Cerebellar cortex (tissue), 1 donor: ENCODE measurements around the gene CCL17.
"Not testable (repeated sequence)": the region's sequence is repeated elsewhere in the genome, so short reads cannot be mapped to it uniquely, and the experiment has no call there.

ENCODE experiments used
- DNase-seq: peaks from one replicate; pipeline ENCODE4 v3.0.0-alpha.2; 2015; ENCODE audit warnings: low spot score

Gene CCL17

DNA sequence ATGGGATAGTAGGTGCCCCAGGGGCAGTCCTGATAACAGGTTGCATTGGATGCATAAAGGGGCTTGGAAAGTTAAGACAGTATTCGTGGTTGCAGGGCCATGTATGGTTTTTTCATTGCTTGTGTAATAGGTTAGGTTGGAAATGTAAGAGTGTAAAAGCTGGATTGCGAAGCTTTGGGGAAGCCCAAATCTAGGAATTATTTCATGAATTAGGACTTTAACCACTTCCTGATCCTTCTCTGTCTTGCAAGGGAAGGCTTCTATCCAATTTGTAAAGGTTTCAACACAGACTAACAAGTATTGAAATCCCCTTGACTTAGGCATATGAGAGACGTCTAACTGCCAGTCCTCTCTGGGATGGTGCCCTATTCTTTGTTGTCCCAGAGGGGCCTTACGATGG lies 7.8 kb upstream of the CCL17 start:
- DNase-seq: no peak

DNA sequence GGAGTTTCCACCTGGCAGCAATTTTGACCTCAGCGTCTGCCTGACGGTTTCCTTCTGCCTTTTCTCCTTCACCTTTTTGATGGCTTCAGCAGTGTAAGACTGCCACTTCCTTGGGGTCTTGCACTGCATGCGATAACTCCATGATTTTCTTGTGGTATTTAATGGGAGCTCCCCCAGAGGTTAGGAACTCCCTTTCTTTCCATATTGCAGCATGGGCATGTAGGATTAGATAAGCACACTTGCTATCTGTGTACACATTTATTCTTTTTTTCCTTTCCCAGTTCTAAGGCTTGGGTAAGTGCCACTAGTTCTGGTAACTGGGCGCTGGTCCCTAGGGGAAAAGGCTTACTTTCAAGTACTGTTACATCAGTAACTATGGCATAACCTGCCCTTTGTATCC lies 7.1 kb upstream of the CCL17 start:
- DNase-seq: not testable (repeated sequence)

DNA sequence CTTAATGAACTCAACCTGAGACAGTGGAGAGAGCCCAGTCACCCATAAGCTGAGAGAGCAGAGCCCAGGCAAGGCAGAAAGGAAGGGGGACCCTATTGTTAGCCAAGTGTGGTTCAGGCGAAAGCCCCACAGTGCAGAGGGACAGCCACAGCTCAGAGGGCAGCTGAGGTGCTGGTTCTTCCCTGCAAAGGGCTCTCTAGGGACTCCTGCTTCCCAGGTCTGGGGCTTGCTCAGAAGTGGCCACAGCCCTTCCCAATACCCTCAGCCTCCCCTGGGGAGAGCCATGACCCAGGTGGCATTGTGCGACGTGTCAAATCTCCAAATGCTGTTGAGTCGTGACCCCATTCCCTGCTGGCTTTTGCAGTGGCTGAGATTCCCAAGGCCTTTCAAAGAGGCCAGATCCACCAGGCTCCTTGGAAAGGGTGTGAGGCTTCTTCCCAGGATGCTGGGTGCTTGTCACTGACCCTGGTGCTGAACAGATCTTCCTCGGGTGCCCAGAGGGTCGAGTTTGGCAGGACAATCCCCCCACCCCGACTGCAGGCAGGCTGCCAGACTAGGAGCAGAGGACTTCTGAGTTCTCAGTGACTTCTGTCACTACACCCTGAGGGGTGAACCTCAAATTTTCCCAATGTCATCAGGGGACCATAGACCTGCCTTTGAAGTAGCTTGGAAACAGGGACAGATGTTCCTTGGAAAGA lies 2.5 kb upstream of the CCL17 start:
- no peak for DNase-seq

DNA sequence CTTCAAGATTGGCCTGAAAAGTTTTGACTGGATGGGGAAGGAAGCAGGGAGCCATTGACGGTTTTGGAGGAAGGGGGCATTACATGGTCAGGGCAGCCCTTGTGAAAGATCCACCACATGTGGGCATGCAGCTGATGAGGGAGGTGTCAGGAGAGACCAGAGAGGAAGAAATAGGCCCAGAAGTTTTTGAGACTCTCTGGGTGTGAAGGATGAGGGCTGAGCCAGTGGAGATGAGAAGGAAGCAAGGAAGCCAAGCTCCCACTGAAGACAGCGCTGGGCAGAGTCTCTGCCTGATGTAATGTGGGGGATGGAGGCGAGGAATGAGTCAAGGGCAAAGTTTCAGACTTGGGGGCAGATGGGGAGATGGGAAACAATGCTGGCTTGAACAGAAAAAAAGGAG lies 530 bp downstream of the CCL17 start:
- DNase-seq: no peak

DNA sequence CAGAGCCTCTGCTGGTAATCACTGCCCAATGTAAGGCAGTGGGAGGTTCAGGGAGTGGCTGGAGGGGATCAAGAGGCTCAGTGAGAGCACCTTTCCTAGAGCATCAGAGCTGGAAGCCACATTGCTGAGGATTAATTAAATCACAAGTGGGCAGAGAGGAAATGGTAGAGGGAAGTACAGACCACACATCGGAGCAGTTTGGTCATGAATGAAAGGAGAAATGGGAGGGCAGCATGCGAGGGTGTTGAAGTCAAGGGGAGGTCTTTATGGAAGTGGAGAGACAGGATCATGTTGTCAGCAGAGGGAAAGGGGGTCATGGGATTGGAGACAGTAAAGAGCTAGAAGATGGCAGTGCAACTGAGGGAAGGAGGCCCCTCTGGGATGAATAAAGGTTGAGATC lies 2.3 kb downstream of the CCL17 start:
- DNase-seq: no peak

DNA sequence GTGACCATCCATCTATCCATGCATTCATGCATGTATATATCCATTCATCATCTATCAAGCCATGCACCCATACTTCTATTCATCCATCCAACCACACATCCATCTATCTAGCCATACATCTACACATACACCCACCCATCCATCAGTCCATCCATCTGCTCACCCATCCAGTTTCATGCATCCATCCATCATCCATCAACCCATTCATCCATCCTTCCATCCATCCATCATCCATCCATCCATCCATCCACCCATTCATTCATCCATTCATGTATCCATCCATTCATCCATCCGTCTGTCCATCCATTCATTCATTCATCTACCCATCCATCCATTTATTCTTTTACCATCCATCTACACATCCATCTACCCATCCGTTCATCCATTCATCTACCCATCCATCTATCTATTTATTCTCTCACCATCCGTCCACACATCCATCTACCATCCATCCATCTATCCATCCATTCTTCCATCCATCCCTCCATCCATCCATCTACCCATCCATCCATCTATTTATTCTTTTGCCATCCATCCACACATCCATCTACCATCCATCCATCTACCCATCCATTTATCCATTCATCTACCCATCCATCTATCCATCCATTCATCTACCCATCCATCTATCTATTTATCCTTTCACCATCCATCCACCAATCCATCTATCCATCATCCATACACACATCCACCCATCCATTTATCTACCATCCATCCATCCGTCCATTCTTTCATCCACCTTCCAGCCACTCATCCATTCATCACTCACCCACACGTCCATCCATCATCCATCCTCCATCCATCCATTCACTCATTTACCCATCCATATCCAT lies 3.2 kb downstream of the CCL17 start:
- DNase-seq: no peak

DNA sequence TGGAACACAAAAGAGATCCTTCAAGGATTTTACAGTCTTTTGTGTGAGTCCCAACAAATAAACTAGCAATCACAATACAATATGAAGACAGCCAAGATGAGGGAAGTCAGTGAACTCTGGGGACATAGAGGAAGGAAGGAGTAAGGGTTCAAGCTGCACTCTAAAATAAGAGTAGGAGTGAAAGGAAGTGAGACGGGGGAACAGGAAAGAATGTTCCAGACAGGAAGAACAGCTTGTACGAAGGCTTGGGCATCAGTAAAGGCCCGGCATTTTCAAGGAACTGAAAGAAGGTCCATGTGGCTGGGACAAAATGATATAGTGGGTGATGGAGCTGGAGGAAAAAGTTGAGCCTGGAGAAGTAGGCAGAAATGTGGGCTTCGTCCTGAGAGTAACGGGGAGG lies 4.5 kb downstream of the CCL17 start:
- DNase-seq: no peak

DNA sequence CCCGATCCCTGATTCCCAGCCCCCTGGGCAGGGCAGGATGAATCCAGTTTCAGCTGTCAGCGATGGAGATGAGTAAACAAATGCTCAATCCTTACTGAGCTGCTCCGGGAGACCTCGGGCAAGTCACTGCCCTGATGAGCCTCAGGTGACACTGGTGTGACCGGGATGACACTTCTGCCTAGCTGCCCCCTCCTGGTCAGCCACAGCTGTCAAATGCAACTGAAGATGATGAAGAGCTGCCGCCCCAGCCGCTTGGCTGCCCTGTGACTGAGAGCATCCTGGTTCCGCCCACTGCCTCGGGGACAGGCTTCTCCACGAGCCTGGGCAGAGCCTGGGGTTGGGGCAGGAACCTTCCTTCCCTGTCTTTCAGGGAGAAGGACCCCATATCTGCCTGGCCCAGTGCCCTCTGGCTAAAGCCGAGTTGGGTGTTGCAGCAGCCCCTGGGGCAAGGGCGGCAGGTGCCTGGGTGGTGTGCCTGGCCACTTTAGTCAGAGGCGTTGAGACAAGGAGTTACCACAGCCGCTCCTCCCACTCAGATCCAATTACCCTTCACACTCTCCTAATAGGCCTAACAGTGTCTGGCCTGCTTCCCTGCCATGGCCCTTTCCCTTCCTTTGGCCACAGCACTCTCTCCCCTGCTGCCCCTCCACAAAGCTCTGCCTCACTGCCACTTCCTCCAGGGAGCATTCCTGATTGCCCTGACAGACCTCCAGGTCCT lies 5.5 kb downstream of the CCL17 start:
- DNase-seq: no peak

DNA sequence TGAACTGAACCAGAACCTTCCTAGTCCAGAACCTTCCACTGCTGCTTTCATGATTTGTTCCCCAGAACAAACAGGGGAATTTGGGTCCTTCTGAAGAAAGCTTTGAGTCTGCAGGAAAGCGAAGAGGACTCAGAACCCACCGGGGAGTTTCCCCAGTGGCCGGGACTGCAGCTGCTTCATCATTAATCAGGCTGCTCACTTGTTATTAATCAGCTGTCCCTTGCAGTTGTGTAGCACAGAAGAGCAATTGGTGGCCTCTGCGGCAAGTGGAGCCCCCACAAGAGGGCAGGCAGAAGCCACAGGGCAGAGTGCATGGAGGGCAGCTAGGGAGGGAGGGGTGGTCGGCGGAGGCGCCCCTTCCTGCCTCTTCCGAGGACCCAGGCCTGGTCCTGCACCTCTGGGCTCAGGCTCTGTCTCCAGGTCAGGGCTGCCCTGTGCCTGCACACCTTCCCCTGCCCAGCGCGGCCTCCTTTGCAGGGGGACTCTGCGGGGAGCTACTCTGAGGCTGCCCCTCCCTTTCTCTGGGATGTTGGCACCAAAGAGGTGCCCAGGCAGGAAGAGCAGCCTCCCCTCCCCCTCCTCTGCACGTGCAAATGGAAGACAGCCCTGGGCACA lies 6.9 kb downstream of the CCL17 start:
- DNase-seq: no peak

DNA sequence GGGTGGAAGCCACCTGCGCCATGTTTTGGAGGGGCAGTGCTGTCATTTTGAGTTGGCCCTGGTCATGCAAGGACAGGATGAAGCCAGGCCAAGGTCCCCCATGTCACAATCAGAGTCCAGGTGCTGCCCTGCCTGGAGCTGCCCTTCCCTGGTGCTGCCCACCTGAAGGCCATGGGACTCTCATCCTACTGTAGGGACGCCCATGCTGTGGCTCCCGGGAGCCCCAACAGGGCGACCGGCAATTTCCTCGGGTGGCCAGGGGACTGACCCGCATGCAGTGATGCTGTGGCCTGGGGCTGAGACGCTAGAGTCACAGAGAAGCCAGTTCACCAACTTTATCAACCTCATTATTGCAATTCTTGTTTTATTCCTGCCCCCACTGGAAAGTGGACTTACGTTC lies 8.0 kb downstream of the CCL17 start:
- DNase-seq: no peak

DNA sequence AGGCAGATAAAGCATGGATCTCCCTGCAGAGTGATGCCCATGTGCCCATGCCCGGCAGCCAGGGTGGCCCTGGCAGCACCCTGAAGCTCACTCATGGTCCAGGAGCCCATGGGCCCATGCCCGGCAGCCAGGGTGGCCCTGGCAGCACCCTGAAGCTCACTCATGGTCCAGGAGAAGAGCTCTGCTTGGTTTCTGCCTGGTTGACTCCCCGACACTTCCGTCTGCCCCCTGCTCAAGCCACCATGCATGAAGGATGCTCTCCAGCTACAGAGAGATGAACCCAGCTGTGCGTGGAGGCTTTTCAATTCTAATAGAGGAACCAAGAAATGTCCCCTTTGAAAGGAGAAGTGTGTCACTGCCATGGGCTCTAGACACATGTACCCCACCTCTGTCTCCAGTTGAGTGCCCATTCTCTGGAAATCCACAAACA lies 8.7 kb downstream of the CCL17 start:
- no peak for DNase-seq

DNA sequence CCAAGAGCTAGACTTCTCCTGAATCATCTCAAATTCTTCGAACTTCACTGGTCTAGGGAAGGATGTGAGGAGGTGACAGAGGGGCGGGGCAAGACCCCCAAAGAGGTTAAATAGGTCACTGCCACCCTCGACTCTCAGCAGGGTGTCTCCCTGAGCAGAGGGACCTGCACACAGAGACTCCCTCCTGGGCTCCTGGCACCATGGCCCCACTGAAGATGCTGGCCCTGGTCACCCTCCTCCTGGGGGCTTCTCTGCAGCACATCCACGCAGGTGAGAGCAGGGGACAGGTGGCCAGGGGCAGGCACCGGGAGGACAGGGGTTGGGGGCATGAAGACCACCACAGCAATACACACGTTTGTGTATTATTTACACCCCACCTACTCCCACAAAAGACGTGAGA lies 9.2 kb downstream of the CCL17 start:
- no peak for DNase-seq

DNA sequence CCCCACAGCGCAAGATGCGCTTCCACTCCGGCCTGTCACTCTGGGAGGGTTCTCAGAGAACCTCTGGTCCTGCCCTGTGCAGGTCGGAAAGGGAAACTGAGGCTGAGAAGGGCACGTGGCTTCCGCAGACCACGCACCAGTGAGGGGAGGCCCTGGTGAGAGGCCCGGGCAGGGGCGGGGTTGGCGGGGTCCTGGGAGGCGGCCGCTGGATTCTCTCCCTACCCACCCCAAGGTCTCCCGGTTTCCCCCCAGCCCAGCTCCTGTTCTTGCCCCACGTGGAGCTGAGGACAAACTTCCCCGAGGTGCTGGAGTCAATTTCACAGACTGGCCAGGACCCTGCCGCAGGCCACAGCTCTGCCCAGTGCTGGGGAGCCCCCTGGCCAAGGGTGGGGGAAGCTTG lies 11.5 kb downstream of the CCL17 start:
- DNase-seq: no peak

DNA sequence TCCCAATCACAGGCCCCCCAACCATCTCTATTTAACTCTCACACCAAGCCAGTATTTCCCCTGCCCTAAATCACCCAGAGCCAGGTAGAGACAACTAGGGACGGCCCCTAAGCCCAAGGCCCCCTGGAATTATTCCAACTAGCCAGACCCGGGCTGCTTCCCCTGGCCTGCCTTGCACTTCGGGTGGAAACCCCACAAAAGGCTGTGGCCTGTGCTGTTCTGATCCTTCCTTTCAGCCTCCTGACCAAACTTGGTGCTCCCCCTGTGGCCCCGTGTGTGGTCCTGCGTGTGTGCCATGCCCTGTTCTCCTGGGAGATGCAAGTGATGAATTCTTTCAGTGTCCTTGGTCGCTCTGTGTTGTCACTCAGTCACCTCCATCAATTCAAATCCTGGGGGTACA lies 14.9 kb downstream of the CCL17 start:
- DNase-seq: no peak

DNA sequence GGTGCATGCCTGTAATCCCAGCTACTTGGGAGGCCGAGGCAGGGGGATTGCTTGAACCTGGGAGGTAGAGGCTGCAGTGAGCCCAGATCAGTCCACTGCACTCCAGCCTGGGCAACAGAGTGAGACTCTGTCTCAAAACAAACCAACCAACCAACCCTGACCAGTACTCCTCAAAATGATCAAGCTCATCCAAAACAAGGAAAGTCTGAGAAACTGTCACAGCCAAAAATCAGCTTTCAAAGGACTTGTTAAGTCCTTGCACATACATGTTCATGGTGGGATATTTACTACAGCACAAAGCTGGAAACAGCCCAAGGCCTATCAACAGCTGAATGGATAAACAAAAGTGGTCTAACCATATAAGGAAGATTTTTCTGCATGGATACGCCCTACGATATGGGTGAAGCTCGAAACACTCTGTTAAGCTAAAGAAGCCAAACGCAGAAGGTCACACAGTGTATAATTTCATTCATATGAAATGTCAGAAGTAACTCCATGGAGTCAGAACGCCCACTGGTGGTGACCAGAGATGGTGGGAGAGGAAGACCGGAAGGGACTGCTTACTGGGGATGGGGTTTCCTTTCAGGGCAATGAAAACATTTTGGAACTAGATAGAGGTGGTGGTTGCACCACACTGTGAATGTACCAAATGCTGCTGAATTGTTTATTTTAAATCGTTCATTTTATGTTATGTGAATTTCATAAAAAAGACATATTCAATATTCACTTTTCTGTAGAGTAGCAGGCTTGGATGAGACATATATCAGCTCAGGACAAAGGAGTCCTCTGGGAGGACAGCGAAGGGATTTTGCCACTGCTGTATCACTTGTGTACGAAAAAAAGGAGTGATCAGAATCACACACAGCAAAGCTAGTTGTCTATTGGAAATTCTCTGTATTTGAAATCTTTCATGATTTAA lies 17.7 kb downstream of the CCL17 start:
- peak; percentile 37 for DNase-seq

DNA sequence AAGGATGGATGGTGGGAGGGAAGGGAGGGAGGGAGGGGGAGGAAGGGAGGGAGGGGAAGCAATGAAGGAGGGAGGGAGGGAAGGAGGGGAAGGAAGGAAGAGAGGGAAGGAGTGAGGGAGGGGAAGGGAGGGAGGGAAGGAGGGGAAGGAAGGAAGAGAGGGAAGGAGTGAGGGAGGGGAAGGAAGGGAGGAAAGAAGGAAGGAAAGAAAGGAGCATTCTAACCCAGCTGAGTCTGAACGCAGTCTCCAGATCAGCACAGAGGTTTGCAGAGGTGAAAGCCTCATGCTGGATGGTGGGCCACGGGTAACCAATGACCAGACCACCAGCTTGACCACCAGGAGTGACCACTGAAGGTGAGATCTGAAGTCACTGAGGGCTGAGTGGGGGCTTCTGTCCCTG lies 18.6 kb downstream of the CCL17 start:
- DNase-seq: no peak

DNA sequence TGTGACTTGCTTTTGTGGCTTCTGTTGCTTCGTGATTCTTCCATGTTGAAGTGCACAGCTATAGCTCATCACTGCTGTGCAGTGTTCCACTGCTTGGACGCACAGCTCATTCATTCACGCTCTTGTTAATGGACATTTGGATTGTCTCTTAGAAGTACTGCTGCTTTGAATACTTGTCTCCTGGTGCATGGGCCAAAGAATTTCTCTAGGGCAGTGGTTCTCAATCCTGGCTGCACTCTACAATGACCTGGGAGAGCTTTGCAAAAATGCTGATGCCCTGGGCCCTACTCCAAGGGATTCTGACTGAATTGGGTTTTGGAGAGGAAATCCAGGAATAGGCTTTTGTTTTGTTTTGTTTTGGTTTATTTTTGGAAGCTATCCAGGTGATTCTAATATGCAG lies 20.0 kb downstream of the CCL17 start:
- no peak for DNase-seq

DNA sequence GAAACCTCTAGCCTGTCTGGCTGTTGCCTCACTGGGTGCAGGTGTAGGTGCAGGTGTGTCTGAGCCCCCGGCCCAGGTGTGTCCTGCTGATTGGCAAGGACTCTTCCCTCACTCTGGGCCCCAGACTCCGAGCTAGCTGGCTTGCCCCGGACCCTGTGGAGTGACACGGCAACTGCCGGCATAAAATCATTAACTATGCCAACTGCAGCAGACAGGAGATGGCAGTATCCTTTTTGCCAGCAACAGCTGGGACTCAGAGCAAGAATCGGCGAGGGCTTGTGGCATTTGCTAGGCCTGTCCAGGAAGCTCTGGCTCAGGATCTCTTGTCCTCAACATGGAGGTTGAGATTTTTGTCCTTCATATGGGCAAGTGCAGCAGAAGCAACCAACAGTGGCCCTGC lies 21.8 kb downstream of the CCL17 start:
- no peak for DNase-seq

DNA sequence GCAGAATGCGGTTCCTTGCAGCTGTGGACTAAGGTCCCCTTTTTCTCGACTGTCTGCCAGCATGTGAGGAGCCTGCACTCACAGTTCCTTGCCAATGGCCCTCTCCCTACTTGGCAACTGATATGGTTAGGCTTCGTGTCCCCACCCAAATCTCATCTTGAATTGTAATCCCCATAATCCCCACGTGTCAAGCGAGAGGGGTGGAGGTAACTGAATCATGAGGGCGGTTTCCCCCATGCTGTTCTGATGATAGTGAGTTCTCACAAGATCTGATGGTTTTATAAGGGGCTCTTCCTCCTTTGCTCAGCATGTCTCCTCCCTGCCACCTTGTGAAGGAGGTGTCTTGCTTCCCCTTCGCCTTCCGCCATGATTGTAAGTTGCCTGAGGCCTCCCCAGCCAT lies 22.7 kb downstream of the CCL17 start:
- DNase-seq: no peak

DNA sequence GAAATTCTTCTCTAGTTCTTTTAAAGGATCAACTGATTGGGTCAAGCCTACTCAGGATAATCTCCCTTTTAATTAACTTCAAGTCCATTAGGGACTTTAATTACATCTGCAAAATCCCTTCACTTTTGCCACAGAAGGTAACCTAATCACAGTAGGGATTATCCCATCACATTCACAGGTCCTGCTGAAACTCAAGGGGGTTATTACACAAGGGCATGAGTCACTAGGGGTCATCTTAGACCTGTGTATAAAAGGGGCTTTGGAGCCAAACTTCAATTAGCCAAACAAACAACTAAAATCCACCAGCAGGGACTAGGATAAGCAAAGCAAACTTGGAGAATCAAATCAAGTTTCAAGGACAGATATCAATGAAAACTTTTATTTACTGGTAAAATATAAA lies 23.3 kb downstream of the CCL17 start:
- DNase-seq: no peak

DNA sequence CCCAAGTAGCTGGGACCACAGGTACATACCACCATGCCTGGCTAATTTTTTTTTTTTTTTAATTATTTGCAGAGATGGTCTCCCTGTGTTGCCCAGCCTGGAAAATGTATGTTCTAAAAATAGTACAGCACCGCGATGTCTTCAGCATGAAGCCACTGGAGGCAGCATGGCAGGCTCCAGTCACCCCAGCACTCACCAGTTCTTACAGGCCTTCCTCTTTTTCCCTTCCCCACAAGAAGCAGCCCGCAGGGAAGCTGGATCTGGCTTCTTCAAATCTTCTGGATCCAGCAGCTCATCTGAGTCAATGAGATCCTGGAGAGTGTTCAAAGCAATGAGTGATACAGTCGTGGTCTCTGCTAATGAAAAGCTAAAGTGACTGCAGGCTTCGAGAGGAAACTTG lies 26.4 kb downstream of the CCL17 start:
- DNase-seq: no peak

DNA sequence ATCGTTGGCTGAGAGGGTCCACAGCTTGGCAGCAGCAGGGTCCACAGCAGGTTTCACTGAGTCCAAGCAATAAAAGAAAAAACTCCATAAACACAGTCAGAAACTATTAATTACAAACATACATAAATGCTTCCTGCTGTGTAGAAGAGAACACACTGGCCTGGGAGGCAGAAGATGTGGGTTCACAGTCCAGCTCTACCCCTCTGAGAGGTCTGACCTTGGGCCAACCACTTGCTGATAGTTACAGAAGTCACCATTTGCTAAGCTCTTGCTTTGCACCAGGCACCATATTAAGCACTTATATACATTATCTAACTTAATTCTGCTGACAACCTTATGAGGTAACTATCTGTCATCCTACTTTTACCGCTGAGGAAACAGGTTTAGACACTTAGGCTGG lies 27.9 kb downstream of the CCL17 start:
- DNase-seq: no peak
